Mesendoderm (in vitro differentiated cells): ENCODE measurements around the gene AFF3.

ENCODE experiments used
- DNase-seq: peaks from one replicate; pipeline ENCODE4 v3.0.0; 2013
- H2AK5ac ChIP-seq: 2 replicates; pipeline ENCODE4 v1.6.1; 2013; ENCODE audit warnings: low read length, inconsistent platforms
- H2BK120ac ChIP-seq: 2 replicates; pipeline ENCODE4 v1.6.1; 2013; ENCODE audit warnings: low read depth, mild to moderate bottlenecking, low read length, moderate library complexity, mixed read lengths
- H2BK15ac ChIP-seq: replicated peaks from 2 replicates; pipeline ENCODE4 v1.6.1; 2013; ENCODE audit warnings: low read depth, mild to moderate bottlenecking, moderate library complexity
- H2BK5ac ChIP-seq: 2 replicates; pipeline ENCODE4 v1.6.1; 2013; ENCODE audit warnings: low read length, inconsistent platforms
- H3K18ac ChIP-seq: 2 replicates; pipeline ENCODE4 v1.6.1; 2013; ENCODE audit warnings: mild to moderate bottlenecking, low read length, mixed read lengths
- H3K23ac ChIP-seq: one replicate; pipeline ENCODE4 v1.6.1; 2013; ENCODE audit warnings: low read length
- H3K27ac ChIP-seq: 2 replicates; pipeline ENCODE4 v1.5.1; 2013; ENCODE audit warnings: low read depth, mild to moderate bottlenecking, inconsistent platforms, low read length, moderate library complexity
- H3K27me3 ChIP-seq: 2 replicates; pipeline ENCODE4 v1.6.1; 2013; ENCODE audit warnings: low read length, control low read depth, mild to moderate bottlenecking, inconsistent platforms; ENCODE audit not compliant: insufficient read depth, poor library complexity
- H3K36me3 ChIP-seq: 2 replicates; pipeline ENCODE4 v1.6.1; 2013; ENCODE audit warnings: low read length, inconsistent platforms; ENCODE audit not compliant: control insufficient read depth, insufficient read depth
- H3K4ac ChIP-seq: one replicate; pipeline ENCODE4 v1.6.1; 2013; ENCODE audit warnings: low read depth, mild to moderate bottlenecking, low read length, moderate library complexity
- H3K4me1 ChIP-seq: 2 replicates; pipeline ENCODE4 v1.6.1; 2013; ENCODE audit warnings: low read depth, low read length, inconsistent platforms; ENCODE audit not compliant: control insufficient read depth
- H3K4me2 ChIP-seq: 2 replicates; pipeline ENCODE4 v1.6.1; 2013; ENCODE audit warnings: low read length
- H3K4me3 ChIP-seq: 2 replicates; pipeline ENCODE4 v1.5.1; 2013; ENCODE audit warnings: mild to moderate bottlenecking, low read length
- H3K56ac ChIP-seq: one replicate; pipeline ENCODE4 v1.6.1; 2013; ENCODE audit warnings: low read length
- H3K79me1 ChIP-seq: 2 replicates; pipeline ENCODE4 v1.6.1; 2013; ENCODE audit warnings: low read length, inconsistent platforms
- H3K79me2 ChIP-seq: 2 replicates; pipeline ENCODE4 v1.6.1; 2013; ENCODE audit warnings: mild to moderate bottlenecking, low read length; ENCODE audit not compliant: control insufficient read depth, insufficient read depth
- H3K9ac ChIP-seq: 2 replicates; pipeline ENCODE4 v1.6.1; 2013; ENCODE audit warnings: low read length, inconsistent platforms
- H4K5ac ChIP-seq: one replicate; pipeline ENCODE4 v1.6.1; 2013; ENCODE audit warnings: low read length
- H4K8ac ChIP-seq: one replicate; pipeline ENCODE4 v1.6.1; 2013; ENCODE audit warnings: low read depth, mild to moderate bottlenecking, control low read depth, low read length, moderate library complexity
- WGBS: extraction: QIAGEN DNeasy Blood & Tissue Kit; methylation state at CpG from one replicate; pipeline ENCODE4 v1.1.7; 2013; ENCODE audit warnings: low lambda C conversion rate, missing lambda C conversion rate; ENCODE audit not compliant: insufficient coverage; ENCODE audit errors: extremely low coverage; 5-methylcytosine and 5-hydroxymethylcytosine counted together

The AFF3 gene

DNA sequence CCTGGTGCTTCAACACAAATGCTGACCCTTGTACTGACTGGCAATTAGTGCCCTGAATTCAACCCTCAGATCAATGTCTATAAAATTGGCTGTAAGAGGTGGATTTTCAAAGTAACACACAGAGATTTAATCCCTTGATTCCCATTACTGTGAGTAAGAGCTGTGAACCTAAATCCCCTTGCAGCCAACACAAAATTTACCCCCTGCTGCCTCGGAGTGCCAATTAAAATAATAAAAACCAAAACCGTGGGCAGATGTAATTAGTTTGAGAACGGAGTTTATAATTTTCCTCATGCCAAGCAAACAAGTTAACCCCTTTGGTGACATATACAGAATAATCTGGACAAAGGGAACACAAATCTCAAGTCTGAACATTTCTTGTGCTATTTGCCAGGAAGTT lies 596.8 kb downstream of the AFF3 start:
- Histone ChIP-seq H3K4me3 (no peak overlapping the region), H4K8ac (no peak overlapping the region)
- WGBS = no CpG with 5 or more reads among the region's 3 CpGs

GRCh38 chr2:99545066-99545465 lies 597.3 kb downstream of the AFF3 start:
- Histone ChIP-seq H3K4me3 (no peak overlapping the region), H3K27me3 (no peaks in the 10 kb centered on the region), H3K79me1 (no peaks in the 10 kb centered on the region), H3K18ac (no peak overlapping the region), H3K79me2 (no peaks in the 10 kb centered on the region), H2BK120ac (no peak overlapping the region), H3K9ac (no peak overlapping the region), H4K5ac (no peak overlapping the region), H3K56ac (no peak overlapping the region), H2BK5ac (no peak overlapping the region), H2BK15ac (no peak overlapping the region), H2AK5ac (no peak overlapping the region), H3K4me1 (no peaks in the 10 kb centered on the region), H3K23ac (no peak overlapping the region), H3K27ac (no peak overlapping the region), H4K8ac (no peak overlapping the region), H3K36me3 (no peaks in the 10 kb centered on the region), H3K4ac (no peak overlapping the region), H3K4me2 (no peak overlapping the region)
- no CpG with 5 or more reads among the region's 1 CpG for WGBS
- peak; percentile 60 for DNase-seq

More for the DNA sequence above, 596.8 kb downstream of the AFF3 start:
- Histone ChIP-seq H3K36me3 (no peaks in the 10 kb centered on the region), H3K4ac (no peak overlapping the region), H3K9ac (no peak overlapping the region), H3K18ac (no peak overlapping the region), H3K56ac (no peak overlapping the region), H3K4me2 (no peak overlapping the region), H2BK15ac (no peak overlapping the region), H3K79me2 (no peaks in the 10 kb centered on the region), H2BK120ac (no peak overlapping the region), H3K27ac (no peak overlapping the region), H3K27me3 (no peaks in the 10 kb centered on the region), H2AK5ac (no peak overlapping the region), H2BK5ac (no peak overlapping the region), H3K23ac (no peak overlapping the region), H4K5ac (no peak overlapping the region), H3K4me1 (no peaks in the 10 kb centered on the region), H3K79me1 (no peaks in the 10 kb centered on the region)
- no peak for DNase-seq

- Histone ChIP-seq H3K4ac (no peak overlapping the region), H3K9ac (no peak overlapping the region), H3K4me2 (no peak overlapping the region), H3K79me1 (no peaks in the 10 kb centered on the region), H3K27me3 (no peaks in the 10 kb centered on the region), H3K18ac (no peak overlapping the region), H3K79me2 (no peaks in the 10 kb centered on the region), H3K36me3 (no peaks in the 10 kb centered on the region), H3K56ac (no peak overlapping the region), H4K5ac (no peak overlapping the region), H3K4me3 (no peak overlapping the region), H3K4me1 (no peaks in the 10 kb centered on the region), H3K23ac (no peak overlapping the region), H4K8ac (no peak overlapping the region), H2BK120ac (no peak overlapping the region), H2BK15ac (no peak overlapping the region), H3K27ac (no peak overlapping the region), H2BK5ac (no peak overlapping the region), H2AK5ac (no peak overlapping the region)
- no peak for DNase-seq
- no CpG with 5 or more reads among the region's 6 CpGs for WGBS
These were observed 597.8 kb downstream of the AFF3 start for GRCh38 chr2:99544608-99545007.

DNA sequence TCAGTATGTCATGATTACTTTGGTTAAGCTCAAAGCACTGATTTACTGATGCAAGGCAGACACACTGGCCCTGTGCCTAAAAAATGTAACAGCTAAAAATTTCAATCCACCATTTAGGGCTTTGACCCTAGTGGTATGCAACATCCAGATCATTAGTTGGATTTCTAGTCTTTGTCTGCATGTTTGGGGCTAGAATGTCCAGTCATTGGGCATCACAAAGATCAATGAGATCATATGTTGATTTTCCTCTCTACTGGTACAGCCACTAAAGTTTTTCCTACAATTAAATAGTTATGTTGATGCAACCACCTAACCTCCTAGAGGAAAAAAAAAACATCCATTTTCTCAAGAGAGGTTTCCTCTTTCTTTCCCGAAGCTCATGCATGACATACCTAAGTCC lies 599.1 kb downstream of the AFF3 start:
- H3K4me2 ChIP-seq = no peak overlapping the region
- H3K4ac ChIP-seq = no peak overlapping the region
- no peaks in the 10 kb centered on the region for H3K79me2 ChIP-seq
- no peak overlapping the region for H3K4me3 ChIP-seq
- H3K36me3 ChIP-seq = no peaks in the 10 kb centered on the region
- no peak overlapping the region for H3K23ac ChIP-seq
- H3K27ac ChIP-seq = no peak overlapping the region
- H3K9ac ChIP-seq = no peak overlapping the region
- DNase-seq = no peak
- H2BK120ac ChIP-seq = no peak overlapping the region
- H3K4me1 ChIP-seq = no peaks in the 10 kb centered on the region
- WGBS = no CpG with 5 or more reads among the region's 1 CpG
- H3K27me3 ChIP-seq = no peaks in the 10 kb centered on the region
- no peak overlapping the region for H4K5ac ChIP-seq
- no peak overlapping the region for H2AK5ac ChIP-seq
- no peak overlapping the region for H2BK5ac ChIP-seq
- H4K8ac ChIP-seq = no peak overlapping the region
- no peak overlapping the region for H3K18ac ChIP-seq
- H3K79me1 ChIP-seq = no peaks in the 10 kb centered on the region
- no peak overlapping the region for H2BK15ac ChIP-seq
- H3K56ac ChIP-seq = no peak overlapping the region

- Histone ChIP-seq H3K27ac (no peak overlapping the region), H3K4me3 (no peak overlapping the region), H2BK15ac (no peak overlapping the region), H2BK5ac (no peak overlapping the region), H3K79me2 (no peaks in the 10 kb centered on the region), H3K27me3 (no peaks in the 10 kb centered on the region), H3K4ac (no peak overlapping the region), H4K5ac (no peak overlapping the region), H3K56ac (no peak overlapping the region), H3K18ac (no peak overlapping the region), H3K9ac (no peak overlapping the region), H2AK5ac (no peak overlapping the region), H2BK120ac (no peak overlapping the region), H3K36me3 (no peaks in the 10 kb centered on the region), H4K8ac (no peak overlapping the region), H3K23ac (no peak overlapping the region), H3K4me2 (no peak overlapping the region), H3K4me1 (no peaks in the 10 kb centered on the region), H3K79me1 (no peaks in the 10 kb centered on the region)
- no peak for DNase-seq
- WGBS = no CpG with 5 or more reads among the region's 4 CpGs
These were observed 604.4 kb downstream of the AFF3 start for GRCh38 chr2:99537910-99538485.

GRCh38 chr2:99524056-99524455 lies 618.3 kb downstream of the AFF3 start:
- no peak overlapping the region for H2BK120ac ChIP-seq
- H2BK15ac ChIP-seq = no peak overlapping the region
- H2BK5ac ChIP-seq = no peak overlapping the region
- H2AK5ac ChIP-seq = no peak overlapping the region
- H3K27ac ChIP-seq = no peak overlapping the region
- no peaks in the 10 kb centered on the region for H3K79me2 ChIP-seq
- WGBS = no CpG with 5 or more reads among the region's 2 CpGs
- H3K23ac ChIP-seq = no peak overlapping the region
- H3K18ac ChIP-seq = no peak overlapping the region
- DNase-seq = peak; percentile 26
- H4K8ac ChIP-seq = no peak overlapping the region
- H3K9ac ChIP-seq = no peak overlapping the region
- H3K27me3 ChIP-seq = no peaks in the 10 kb centered on the region
- H3K56ac ChIP-seq = no peak overlapping the region
- H4K5ac ChIP-seq = no peak overlapping the region
- no peak overlapping the region for H3K4me2 ChIP-seq
- H3K4me1 ChIP-seq = no peaks in the 10 kb centered on the region
- H3K36me3 ChIP-seq = no peaks in the 10 kb centered on the region
- H3K4ac ChIP-seq = no peak overlapping the region
- H3K4me3 ChIP-seq = no peak overlapping the region
- no peaks in the 10 kb centered on the region for H3K79me1 ChIP-seq
